OCI-LY1 (cell line): ENCODE data around the gene FARS2.

Source experiments
- H2AFZ ChIP-seq: fragments of 200-600 bp; sonication (generic), shearing (Covaris generic); 2 replicates; pipeline ENCODE4 v1.6.0; 2014; ENCODE audit warnings: antibody characterized with exemption, mild to moderate bottlenecking, low read length
- H3F3A ChIP-seq: fragments of 200-600 bp; sonication (generic), shearing (Covaris generic); 2 replicates; pipeline ENCODE4 v1.6.0; 2014; ENCODE audit warnings: mild to moderate bottlenecking, antibody characterized with exemption, low read length, moderate library complexity; ENCODE audit not compliant: insufficient read depth
- H3K27ac ChIP-seq: fragments of 200-600 bp; sonication (generic); 2 replicates; pipeline ENCODE4 v1.5.1; 2014; ENCODE audit warnings: low read length, mixed run types, mild to moderate bottlenecking, low read depth; ENCODE audit not compliant: poor library complexity, severe bottlenecking
- H3K27me3 ChIP-seq: fragments of 200-600 bp; sonication (generic); 2 replicates; pipeline ENCODE4 v1.6.0; 2014; ENCODE audit warnings: antibody characterized with exemption, mild to moderate bottlenecking, low read length, moderate library complexity; ENCODE audit not compliant: insufficient read depth
- H3K36me3 ChIP-seq: fragments of 200-600 bp; sonication (generic); 2 replicates; pipeline ENCODE4 v1.6.1; 2014; ENCODE audit warnings: mild to moderate bottlenecking, antibody characterized with exemption, low read length, moderate library complexity, mixed read lengths; ENCODE audit not compliant: insufficient read depth
- H3K4me1 ChIP-seq: fragments of 200-600 bp; sonication (generic); 2 replicates; pipeline ENCODE4 v1.5.1; 2014; ENCODE audit warnings: mild to moderate bottlenecking, low read length, moderate library complexity; ENCODE audit not compliant: insufficient read depth, severe bottlenecking
- H3K4me2 ChIP-seq: fragments of 200-600 bp; sonication (generic), shearing (Covaris generic); 2 replicates; pipeline ENCODE4 v1.6.1; 2014; ENCODE audit warnings: low read length
- H3K4me3 ChIP-seq: fragments of 200-600 bp; sonication (generic); 2 replicates; pipeline ENCODE4 v1.5.1; 2014; ENCODE audit warnings: low read length, low read depth, mild to moderate bottlenecking, mixed read lengths; ENCODE audit not compliant: poor library complexity, severe bottlenecking
- H3K79me2 ChIP-seq: fragments of 200-600 bp; shearing (Covaris generic); 2 replicates; pipeline ENCODE4 v1.6.1; 2016; ENCODE audit warnings: mixed run types, low read length, mixed read lengths; ENCODE audit not compliant: insufficient read depth
- H3K9ac ChIP-seq: fragments of 200-600 bp; sonication (generic), shearing (Covaris generic); 2 replicates; pipeline ENCODE4 v1.6.1; 2014; ENCODE audit warnings: mild to moderate bottlenecking, low read length, mixed read lengths
- H3K9me2 ChIP-seq: fragments of 200-600 bp; sonication (generic), shearing (Covaris generic); 2 replicates; pipeline ENCODE4 v1.6.1; 2014; ENCODE audit warnings: low read depth, mild to moderate bottlenecking, low read length, mixed read lengths
- H3K9me3 ChIP-seq: fragments of 200-600 bp; shearing (Covaris generic); 2 replicates; pipeline ENCODE4 v1.6.1; 2014; ENCODE audit warnings: low read length, mixed read lengths
- H4K20me1 ChIP-seq: fragments of 200-600 bp; sonication (generic), shearing (Covaris generic); 2 replicates; pipeline ENCODE4 v1.6.0; 2016; ENCODE audit warnings: mild to moderate bottlenecking, low read length; ENCODE audit not compliant: insufficient read depth
- EZH2 ChIP-seq: fragments of 200-600 bp; sonication (generic), shearing (Covaris generic); IDR thresholded peaks from 2 replicates; pipeline ENCODE4 v1.8.0; 2017; ENCODE audit warnings: borderline replicate concordance, mixed run types, mild to moderate bottlenecking, antibody characterized with exemption, low read length, moderate library complexity, mixed read lengths
- TF ChIP-seq, protein P1 (sequence below): fragments of 200-600 bp; sonication (generic), shearing (Covaris generic); IDR thresholded peaks from 2 replicates; pipeline ENCODE4 v1.5.1; 2017; ENCODE audit warnings: mild to moderate bottlenecking, antibody characterized with exemption, low read length, moderate library complexity, mixed read lengths

Gene FARS2

DNA sequence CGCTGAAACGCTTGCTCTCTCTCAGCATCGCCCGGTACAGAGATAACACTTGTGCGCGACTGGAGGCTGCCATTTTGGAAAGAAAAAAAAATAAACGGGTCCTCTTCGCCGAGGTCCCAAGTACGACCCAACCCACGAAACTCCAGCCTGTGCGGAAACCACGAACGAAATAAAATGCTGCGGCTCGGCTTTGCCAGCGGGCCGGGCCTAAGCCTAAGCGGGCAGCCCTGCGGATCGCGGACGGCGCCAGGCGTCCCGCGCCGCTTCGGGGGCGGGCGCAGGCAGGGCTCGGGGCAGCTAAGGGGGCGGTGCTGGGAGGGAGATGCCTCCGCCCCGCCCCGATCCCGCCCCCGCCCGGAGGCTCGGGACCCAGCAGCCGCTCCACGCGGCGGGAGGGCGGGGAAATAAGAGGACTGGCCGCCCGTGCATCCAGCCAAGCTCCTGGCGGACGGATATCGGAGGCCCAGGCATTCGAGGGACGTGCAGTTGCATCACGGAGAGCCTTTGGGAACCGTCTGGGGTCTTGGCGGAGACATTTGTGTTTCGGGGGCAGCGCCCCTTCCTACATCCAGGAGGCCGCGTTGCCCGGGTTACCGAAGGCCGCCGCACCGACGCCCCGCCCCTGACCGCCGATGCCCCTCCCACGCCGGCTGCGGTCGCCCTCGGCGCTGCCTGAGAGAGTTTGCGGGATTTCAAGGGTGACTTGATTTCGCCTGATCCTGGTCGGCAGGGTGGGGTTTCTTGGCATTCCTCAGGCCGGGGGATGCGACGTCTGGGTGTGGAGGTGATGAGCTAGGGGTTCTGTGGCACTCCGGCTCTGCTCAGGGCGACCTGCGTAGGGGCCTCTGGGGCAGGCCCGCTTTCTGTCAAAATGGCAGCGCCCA is at the start of gene FARS2, which contains the start of gene LYRM4:
FARS2 (plus strand) TSS at position 853 of the 884 bp plus-strand sequence.
LYRM4 (minus strand) TSS at position 290 of the 884 bp plus-strand sequence; CDS start at position 73, 217 bp downstream.
- no peaks in the 10 kb centered on the region for H3K9me2 ChIP-seq
- peak within 1 kb of the TSS; percentile 97 for H3K4me2 ChIP-seq
- peak within 1 kb of the TSS; percentile 92 for H3K27ac ChIP-seq
- H3K27me3 ChIP-seq, result no peaks in the 10 kb centered on the region
- peaks cover 29% of the 10 kb centered on the region for H3K79me2 ChIP-seq
- TF ChIP-seq, protein P1, sequence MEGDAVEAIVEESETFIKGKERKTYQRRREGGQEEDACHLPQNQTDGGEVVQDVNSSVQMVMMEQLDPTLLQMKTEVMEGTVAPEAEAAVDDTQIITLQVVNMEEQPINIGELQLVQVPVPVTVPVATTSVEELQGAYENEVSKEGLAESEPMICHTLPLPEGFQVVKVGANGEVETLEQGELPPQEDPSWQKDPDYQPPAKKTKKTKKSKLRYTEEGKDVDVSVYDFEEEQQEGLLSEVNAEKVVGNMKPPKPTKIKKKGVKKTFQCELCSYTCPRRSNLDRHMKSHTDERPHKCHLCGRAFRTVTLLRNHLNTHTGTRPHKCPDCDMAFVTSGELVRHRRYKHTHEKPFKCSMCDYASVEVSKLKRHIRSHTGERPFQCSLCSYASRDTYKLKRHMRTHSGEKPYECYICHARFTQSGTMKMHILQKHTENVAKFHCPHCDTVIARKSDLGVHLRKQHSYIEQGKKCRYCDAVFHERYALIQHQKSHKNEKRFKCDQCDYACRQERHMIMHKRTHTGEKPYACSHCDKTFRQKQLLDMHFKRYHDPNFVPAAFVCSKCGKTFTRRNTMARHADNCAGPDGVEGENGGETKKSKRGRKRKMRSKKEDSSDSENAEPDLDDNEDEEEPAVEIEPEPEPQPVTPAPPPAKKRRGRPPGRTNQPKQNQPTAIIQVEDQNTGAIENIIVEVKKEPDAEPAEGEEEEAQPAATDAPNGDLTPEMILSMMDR, result no peak
- no peak for TF ChIP-seq EZH2
- H3K4me1 ChIP-seq, result peaks cover 26% of the 10 kb centered on the region
- peak within 1 kb of the TSS; percentile 84 for H3K9ac ChIP-seq
- H3K9me3 ChIP-seq, result no peaks in the 10 kb centered on the region
- no peaks in the 10 kb centered on the region for H3F3A ChIP-seq
- H3K4me3 ChIP-seq, result peak within 1 kb of the TSS; percentile 78
- peak within 1 kb of the TSS; percentile 76 for H2AFZ ChIP-seq
- H3K36me3 ChIP-seq, result 0 out of 2 replicates have a peak, but pooled peaks cover 4% of the 10 kb centered on the region
- H4K20me1 ChIP-seq, result no peaks in the 10 kb centered on the region

DNA sequence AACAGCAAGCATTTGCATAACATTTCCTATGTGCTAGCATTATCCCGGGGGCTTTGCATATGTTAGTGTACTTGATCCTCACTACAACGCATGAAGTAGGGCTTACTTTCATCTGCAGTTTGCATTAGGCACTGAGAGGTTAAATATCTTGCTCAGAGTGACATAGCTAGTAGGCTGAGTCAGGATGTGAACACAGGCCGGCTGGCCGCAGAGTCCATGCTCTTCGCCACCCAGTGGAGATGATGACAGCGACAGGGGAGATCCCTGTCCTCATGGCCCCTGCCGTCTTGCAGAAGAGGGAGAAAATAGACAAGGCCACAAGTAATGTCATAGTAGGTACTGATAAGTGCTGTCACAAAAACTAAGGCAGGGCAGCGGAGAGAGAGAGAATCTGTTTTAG is 47.5 kb upstream of the FARS2 start:
- H3K79me2 ChIP-seq, result no peaks in the 10 kb centered on the region
- no peak overlapping the region for H3K9ac ChIP-seq
- no peaks in the 10 kb centered on the region for H3K27me3 ChIP-seq
- H3K4me3 ChIP-seq, result no peak overlapping the region
- no peak overlapping the region for H2AFZ ChIP-seq
- H3K9me2 ChIP-seq, result no peaks in the 10 kb centered on the region
- no peaks in the 10 kb centered on the region for H3F3A ChIP-seq
- no peak overlapping the region for H3K4me2 ChIP-seq
- peaks cover 20% of the 10 kb centered on the region for H3K4me1 ChIP-seq
- no peaks in the 10 kb centered on the region for H4K20me1 ChIP-seq
- H3K9me3 ChIP-seq, result no peaks in the 10 kb centered on the region
- peaks cover 7% of the 10 kb centered on the region; the same call in 1 of the 2 replicates for H3K36me3 ChIP-seq
- no peak overlapping the region for H3K27ac ChIP-seq
- TF ChIP-seq, protein P1, result no peak
- no peak for TF ChIP-seq EZH2

DNA sequence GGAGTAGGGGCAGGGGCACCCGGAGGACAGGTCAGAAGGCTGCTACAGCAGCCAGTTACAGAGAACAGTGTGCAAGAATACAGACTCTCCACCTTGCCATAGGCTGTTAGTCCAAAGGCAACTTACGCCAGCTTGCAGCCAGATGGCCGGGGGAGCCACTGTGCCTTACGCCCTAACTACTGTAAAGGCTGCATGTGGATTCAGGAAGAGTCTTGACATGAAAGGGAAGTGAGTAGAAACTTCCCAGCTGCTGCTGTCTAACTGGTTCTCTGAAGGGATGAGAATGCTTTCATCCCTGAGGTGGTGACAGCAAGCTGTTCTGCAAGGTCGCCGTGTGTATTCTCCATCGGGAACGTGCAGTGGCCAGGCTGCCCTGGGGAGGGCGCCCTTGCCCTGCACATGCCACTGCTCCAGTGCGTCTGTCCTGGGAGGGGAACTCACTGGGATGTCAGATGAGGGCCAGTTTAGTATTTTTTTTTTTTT is 46.7 kb upstream of the FARS2 start:
- Histone ChIP-seq H3K9ac (no peak overlapping the region), H4K20me1 (no peaks in the 10 kb centered on the region), H3K4me1 (peaks cover 20% of the 10 kb centered on the region), H3K79me2 (no peaks in the 10 kb centered on the region), H2AFZ (no peak overlapping the region), H3K36me3 (peaks cover 7% of the 10 kb centered on the region; the same call in 1 of the 2 replicates), H3K9me2 (no peaks in the 10 kb centered on the region), H3K4me2 (no peak overlapping the region), H3F3A (no peaks in the 10 kb centered on the region), H3K27ac (no peak overlapping the region), H3K27me3 (no peaks in the 10 kb centered on the region), H3K4me3 (no peak overlapping the region), H3K9me3 (no peaks in the 10 kb centered on the region)
- no peak for TF ChIP-seq EZH2
- TF ChIP-seq, protein P1, result peak; percentile 74
